ENCODE measurements around the gene CFDP1. TPM values are rescaled to one million over a fixed set of nuclear protein-coding genes. Genes with fewer than 3 reads are reported as not detected.
"Not testable (repeated sequence)": the region's sequence is repeated elsewhere in the genome, so short reads cannot be mapped to it uniquely, and the experiment has no call there.

CFDP1 gene
- total and polyA plus RNA-seq, 8 donors, result 25.8 to 126 (median 60.7) TPM; not detected in 1

GRCh38 chr16:75286389-75286788 is 146.9 kb downstream of the CFDP1 start:
- no peak for TF ChIP-seq EP300 (IDR thresholded peaks at IDR 0.05)
- TF ChIP-seq CTCF (IDR thresholded peaks at IDR 0.05), result no peak
- Histone ChIP-seq H3K4me1 (peaks cover 0 to 10% (median 0%) of the 10 kb centered on the region in 4 donors), H3K9me3 (no peaks in the 10 kb centered on the region), H3K36me3 (peaks cover 5 to 18% (median 10%) of the 10 kb centered on the region in 4 donors), H3K4me3 (no peak overlapping the region), H3K27me3 (no peaks in the 10 kb centered on the region), H3K27ac (no peak overlapping the region)
- intact Hi-C loops (cut with DNase I; ENCODE audit: low total_unique reads), result no loop called here
- no peak for DNase-seq
- 84 to 87% (median 85%) methylated on average over 6 of the region's 6 CpGs for WGBS, 5 donors

GRCh38 chr16:75282466-75283281 is 150.6 kb downstream of the CFDP1 start:
- TF ChIP-seq POLR2AphosphoS5 (IDR thresholded peaks at IDR 0.05) (no peak), EP300 (IDR thresholded peaks at IDR 0.05) (no peak)
- no peaks in the 10 kb centered on the region for H3K4me1 ChIP-seq
- H3K9me3 ChIP-seq, result no peaks in the 10 kb centered on the region
- WGBS, 5 donors, result 83 to 90% (median 89%) methylated on average over 9 to 11 of the region's 11 CpGs
- H3K36me3 ChIP-seq, result no peaks in the 10 kb centered on the region
- intact Hi-C loops (cut with DNase I; ENCODE audit: low total_unique reads), result no loop called here
- no peaks in the 10 kb centered on the region for H3K27me3 ChIP-seq
- H3K4me3 ChIP-seq, result no peak overlapping the region
- no peak for DNase-seq
- no peak overlapping the region for H3K27ac ChIP-seq

- Histone ChIP-seq H3K36me3 (no peaks in the 10 kb centered on the region), H3K4me3 (no peak overlapping the region), H3K27ac (no peak overlapping the region), H3K9me3 (no peaks in the 10 kb centered on the region), H3K27me3 (no peaks in the 10 kb centered on the region), H3K4me1 (no peaks in the 10 kb centered on the region)
- WGBS, 5 donors, result 83 to 95% (median 90%) methylated on average over 6 of the region's 6 CpGs
- DNase-seq, result no peak
- no peak for TF ChIP-seq CTCF (IDR thresholded peaks at IDR 0.05)
- TF ChIP-seq EP300 (IDR thresholded peaks at IDR 0.05), result no peak
- no peak for TF ChIP-seq POLR2AphosphoS5 (IDR thresholded peaks at IDR 0.05)
- TF ChIP-seq POLR2A (IDR thresholded peaks at IDR 0.05), result no peak
- intact Hi-C loops (cut with DNase I; ENCODE audit: low total_unique reads), result no loop called here
Observed at GRCh38 chr16:75281826-75282225, 151.5 kb downstream of the CFDP1 start.

- intact Hi-C loops (cut with DNase I; ENCODE audit: low total_unique reads), result not testable (repeated sequence)
Observed at GRCh38 chr16:75281009-75281408, 152.3 kb downstream of the CFDP1 start.

GRCh38 chr16:75280331-75280804 is 152.9 kb downstream of the CFDP1 start:
- Histone ChIP-seq H3K27me3 (no peaks in the 10 kb centered on the region), H3K4me1 (no peaks in the 10 kb centered on the region), H3K27ac (no peak overlapping the region), H3K36me3 (no peaks in the 10 kb centered on the region), H3K9me3 (no peaks in the 10 kb centered on the region), H3K4me3 (no peak overlapping the region)
- intact Hi-C loops (cut with DNase I; ENCODE audit: low total_unique reads), result no loop called here
- 79 to 95% (median 91%) methylated on average over 8 of the region's 8 CpGs for WGBS, 5 donors
- no peak for TF ChIP-seq CTCF (IDR thresholded peaks at IDR 0.05)
- no peak for TF ChIP-seq POLR2AphosphoS5 (IDR thresholded peaks at IDR 0.05)
- no peak for TF ChIP-seq POLR2A (IDR thresholded peaks at IDR 0.05)
- no peak for TF ChIP-seq EP300 (IDR thresholded peaks at IDR 0.05)
- no peak for DNase-seq

More at GRCh38 chr16:75281009-75281408, 152.3 kb downstream of the CFDP1 start:
- H3K4me1 ChIP-seq, H3K27me3 ChIP-seq, DNase-seq, H3K9me3 ChIP-seq, H3K4me3 ChIP-seq, H3K27ac ChIP-seq, H3K36me3 ChIP-seq: not testable (repeated sequence)
- WGBS, 5 donors, result 81 to 95% (median 90%) methylated on average over 2 of the region's 2 CpGs
